Osteoblast (primary cell): ENCODE measurements around the gene GRID1. TPM values are rescaled to one million over a fixed set of nuclear protein-coding genes. Genes with fewer than 3 reads are reported as not detected.

Experiments used
- DNase-seq: peaks from one replicate; pipeline ENCODE4 v3.0.0; 2011; ENCODE audit warnings: low spot score, mixed read lengths; ENCODE audit not compliant: insufficient read length; ENCODE audit errors: missing footprints
- H2AFZ ChIP-seq: 2 replicates; pipeline ENCODE4 v1.6.0; 2011; ENCODE audit warnings: mild to moderate bottlenecking, low read length
- H3K27ac ChIP-seq: 2 replicates; pipeline ENCODE4 v1.5.1; 2011; ENCODE audit warnings: mild to moderate bottlenecking, low read depth, low read length, moderate library complexity
- H3K27me3 ChIP-seq: 2 replicates; pipeline ENCODE4 v1.6.0; 2012; ENCODE audit warnings: mild to moderate bottlenecking, control low read depth, inconsistent platforms, low read length, moderate library complexity; ENCODE audit not compliant: insufficient read depth
- H3K36me3 ChIP-seq: 2 replicates; pipeline ENCODE4 v1.5.1; 2011; ENCODE audit warnings: mild to moderate bottlenecking, low read length, control low read depth, moderate library complexity; ENCODE audit not compliant: insufficient read depth
- H3K4me1 ChIP-seq: 2 replicates; pipeline ENCODE4 v1.5.1; 2011; ENCODE audit warnings: mild to moderate bottlenecking, low read length, control low read depth, moderate library complexity; ENCODE audit not compliant: insufficient read depth
- H3K4me2 ChIP-seq: 2 replicates; pipeline ENCODE4 v1.6.0; 2011; ENCODE audit warnings: mild to moderate bottlenecking, low read length; ENCODE audit not compliant: insufficient read depth
- H3K4me3 ChIP-seq: fragments of 200-600 bp; sonication (generic); 3 replicates; pipeline ENCODE4 v1.5.1; 2012; ENCODE audit warnings: mild to moderate bottlenecking, low read length, inconsistent platforms; ENCODE audit not compliant: insufficient read depth
- H3K79me2 ChIP-seq: 2 replicates; pipeline ENCODE4 v1.6.0; 2012; ENCODE audit warnings: mild to moderate bottlenecking, low read length, control low read depth, inconsistent platforms; ENCODE audit not compliant: insufficient read depth
- H3K9me3 ChIP-seq: 2 replicates; pipeline ENCODE4 v1.5.1; 2011; ENCODE audit warnings: low read depth, low read length, control low read depth
- H4K20me1 ChIP-seq: 2 replicates; pipeline ENCODE4 v1.6.0; 2012; ENCODE audit warnings: mild to moderate bottlenecking, low read length, control low read depth; ENCODE audit not compliant: insufficient read depth
- total RNA-seq: library from RNA; depleted of rRNA; stranded (reverse); fragments of >200 nt; gene quantifications from 2 replicates; pipeline ENCODE4 v1.2.3, GENCODE V29; 2012
- TF ChIP-seq, protein P1 (sequence below): IDR thresholded peaks from 2 replicates; pipeline ENCODE4 v1.5.1; 2011; ENCODE audit warnings: mild to moderate bottlenecking, low read depth, low read length, moderate library complexity; ENCODE audit errors: extremely low read depth

The GRID1 gene
- total RNA-seq, 1 donor, result not detected

DNA sequence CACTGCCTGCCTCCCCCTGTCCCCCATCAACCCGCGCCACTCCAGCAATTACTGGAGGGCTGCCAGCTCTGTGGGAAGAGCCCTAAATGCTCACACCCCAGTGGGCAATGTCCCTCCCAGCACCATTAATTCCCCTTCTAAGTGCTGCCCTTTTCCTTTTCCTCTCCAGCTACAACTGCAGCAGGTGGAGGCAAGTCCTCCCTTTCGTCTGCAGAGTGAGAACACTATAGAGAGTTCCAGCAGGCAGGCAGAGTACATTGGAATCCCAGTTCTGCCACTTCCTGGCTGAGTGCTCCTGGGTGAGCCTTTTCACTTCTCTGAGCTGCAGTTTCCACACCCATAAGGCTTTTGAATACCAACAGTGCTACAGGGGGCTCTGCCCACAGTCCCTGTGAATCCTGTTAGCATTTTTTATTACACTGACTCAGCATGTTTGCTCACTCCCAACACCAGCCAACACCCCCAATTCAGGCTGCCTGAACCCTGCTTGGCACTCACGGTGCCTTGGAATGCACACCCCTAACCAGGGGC is 447.0 kb downstream of the GRID1 start:
- no peak overlapping the region for H3K4me3 ChIP-seq
- H3K4me1 ChIP-seq, result no peaks in the 10 kb centered on the region
- H3K27me3 ChIP-seq, result no peaks in the 10 kb centered on the region
- H3K9me3 ChIP-seq, result peaks cover 2% of the 10 kb centered on the region
- H4K20me1 ChIP-seq, result no peaks in the 10 kb centered on the region
- TF ChIP-seq, protein P1, sequence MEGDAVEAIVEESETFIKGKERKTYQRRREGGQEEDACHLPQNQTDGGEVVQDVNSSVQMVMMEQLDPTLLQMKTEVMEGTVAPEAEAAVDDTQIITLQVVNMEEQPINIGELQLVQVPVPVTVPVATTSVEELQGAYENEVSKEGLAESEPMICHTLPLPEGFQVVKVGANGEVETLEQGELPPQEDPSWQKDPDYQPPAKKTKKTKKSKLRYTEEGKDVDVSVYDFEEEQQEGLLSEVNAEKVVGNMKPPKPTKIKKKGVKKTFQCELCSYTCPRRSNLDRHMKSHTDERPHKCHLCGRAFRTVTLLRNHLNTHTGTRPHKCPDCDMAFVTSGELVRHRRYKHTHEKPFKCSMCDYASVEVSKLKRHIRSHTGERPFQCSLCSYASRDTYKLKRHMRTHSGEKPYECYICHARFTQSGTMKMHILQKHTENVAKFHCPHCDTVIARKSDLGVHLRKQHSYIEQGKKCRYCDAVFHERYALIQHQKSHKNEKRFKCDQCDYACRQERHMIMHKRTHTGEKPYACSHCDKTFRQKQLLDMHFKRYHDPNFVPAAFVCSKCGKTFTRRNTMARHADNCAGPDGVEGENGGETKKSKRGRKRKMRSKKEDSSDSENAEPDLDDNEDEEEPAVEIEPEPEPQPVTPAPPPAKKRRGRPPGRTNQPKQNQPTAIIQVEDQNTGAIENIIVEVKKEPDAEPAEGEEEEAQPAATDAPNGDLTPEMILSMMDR, result no peak
- no peaks in the 10 kb centered on the region for H3K36me3 ChIP-seq
- DNase-seq, result no peak
- H2AFZ ChIP-seq, result no peak overlapping the region
- H3K27ac ChIP-seq, result no peak overlapping the region
- no peak overlapping the region for H3K4me2 ChIP-seq
- no peaks in the 10 kb centered on the region for H3K79me2 ChIP-seq

DNA sequence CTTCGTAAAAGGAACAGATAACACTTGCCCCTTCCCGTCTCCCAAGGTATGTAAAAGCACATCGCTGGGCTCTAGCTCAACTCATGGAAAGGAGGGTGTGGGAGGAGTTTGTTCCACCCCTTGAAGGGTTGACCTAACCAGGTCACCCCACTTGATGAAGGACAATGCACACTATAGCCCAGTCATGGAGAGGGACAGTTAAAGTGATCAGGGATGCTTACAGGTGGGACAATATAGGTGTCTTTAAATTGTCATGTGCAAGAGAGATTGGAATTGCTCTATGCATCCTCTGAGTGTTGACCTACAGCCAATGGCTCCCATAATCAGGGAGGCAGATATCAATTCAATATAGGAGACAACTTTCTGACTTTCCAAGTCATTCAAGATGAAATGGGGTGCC is 448.2 kb downstream of the GRID1 start:
- Histone ChIP-seq H4K20me1 (no peaks in the 10 kb centered on the region), H3K36me3 (no peaks in the 10 kb centered on the region), H3K27me3 (no peaks in the 10 kb centered on the region), H3K79me2 (no peaks in the 10 kb centered on the region), H3K4me2 (no peak overlapping the region), H3K9me3 (peaks cover 2% of the 10 kb centered on the region), H3K27ac (no peak overlapping the region), H3K4me1 (no peaks in the 10 kb centered on the region), H3K4me3 (no peak overlapping the region), H2AFZ (no peak overlapping the region)
- no peak for DNase-seq
- TF ChIP-seq, protein P1, result no peak

DNA sequence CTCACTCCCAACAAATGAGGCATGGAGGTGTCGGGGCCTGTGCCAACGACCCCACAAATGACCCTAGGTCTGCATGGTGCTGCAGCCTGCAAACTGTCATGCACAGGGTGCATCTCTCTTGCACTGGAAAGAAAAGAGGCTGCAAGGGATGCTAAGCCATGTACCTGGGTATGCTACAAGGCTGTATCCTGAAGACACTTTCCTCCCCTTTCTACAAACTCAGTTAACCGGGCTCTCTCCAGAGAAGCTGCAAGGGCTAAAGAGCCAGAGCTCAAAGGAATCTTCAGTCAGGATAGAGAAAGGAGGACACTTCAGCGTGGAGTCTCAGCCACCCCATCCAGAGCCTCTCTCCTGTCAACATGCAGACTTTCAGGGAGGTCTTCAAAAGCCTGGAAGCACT is 449.0 kb downstream of the GRID1 start:
- H3K79me2 ChIP-seq, result no peaks in the 10 kb centered on the region
- no peak overlapping the region for H3K27ac ChIP-seq

DNA sequence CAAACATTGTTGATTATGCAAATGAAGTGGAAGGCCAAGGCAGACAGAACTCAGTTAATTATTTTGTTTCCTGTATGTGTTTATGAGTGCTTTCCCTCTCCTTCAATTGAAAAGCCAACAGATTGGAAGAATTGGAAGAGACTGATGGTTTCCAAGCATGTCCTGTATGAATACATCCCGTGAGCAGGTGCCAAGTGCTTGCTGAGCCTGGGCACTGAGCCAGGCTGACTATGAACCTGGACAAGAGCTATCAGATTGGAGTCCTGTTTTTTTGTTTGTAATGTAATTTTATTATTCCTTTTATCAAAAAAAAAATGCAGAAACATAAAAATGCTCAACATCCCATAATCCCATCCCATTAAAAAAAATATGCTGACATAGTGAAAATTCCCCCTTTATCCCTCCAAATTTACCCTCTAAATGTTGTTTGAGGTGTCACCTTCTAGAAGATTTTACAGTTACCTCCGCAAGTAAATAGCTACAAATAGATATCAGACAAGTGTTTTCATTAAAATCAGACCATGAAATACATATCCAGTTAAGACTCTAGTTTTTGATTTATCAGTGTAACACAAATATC is 449.5 kb downstream of the GRID1 start:
- no peaks in the 10 kb centered on the region for H3K79me2 ChIP-seq
- no peak overlapping the region for H2AFZ ChIP-seq
- H3K36me3 ChIP-seq, result no peaks in the 10 kb centered on the region
- DNase-seq, result no peak
- no peaks in the 10 kb centered on the region for H3K4me1 ChIP-seq
- no peak overlapping the region for H3K27ac ChIP-seq
- H4K20me1 ChIP-seq, result no peaks in the 10 kb centered on the region
- no peak overlapping the region for H3K4me2 ChIP-seq
- TF ChIP-seq, protein P1, result no peak
- H3K4me3 ChIP-seq, result no peak overlapping the region
- H3K27me3 ChIP-seq, result no peaks in the 10 kb centered on the region
- peaks cover 2% of the 10 kb centered on the region for H3K9me3 ChIP-seq

More for the DNA sequence above, 449.0 kb downstream of the GRID1 start:
- Histone ChIP-seq H3K4me3 (no peak overlapping the region), H3K4me1 (no peaks in the 10 kb centered on the region), H3K9me3 (peaks cover 2% of the 10 kb centered on the region), H3K27me3 (no peaks in the 10 kb centered on the region), H2AFZ (no peak overlapping the region), H3K36me3 (no peaks in the 10 kb centered on the region), H4K20me1 (no peaks in the 10 kb centered on the region), H3K4me2 (no peak overlapping the region)
- DNase-seq, result no peak
- TF ChIP-seq, protein P1, result no peak
